HepG2 (cell line): ENCODE results near the gene GNB1. TPM values are rescaled to one million over a fixed set of nuclear protein-coding genes. Genes with fewer than 3 reads are reported as not detected.
"Not testable (repeated sequence)": the region's sequence is repeated elsewhere in the genome, so short reads cannot be mapped to it uniquely, and the experiment has no call there.

Experiments used
- FOXK2 ChIP-seq: fragments of 450-650 bp; IDR thresholded peaks from 2 replicates; pipeline ENCODE4 v1.6.1; 2016
- GABPA ChIP-seq, 2 experiments: IDR thresholded peaks; 2 replicates each; pipeline ENCODE4 v1.6.1; 2011 to 2016; ENCODE audit warnings: low read depth in 2 of 2, low read length in 1 of 2, missing biosample characterization in 1 of 2, missing genetic modification characterization in 1 of 2
- GABPB1 ChIP-seq: IDR thresholded peaks from 2 replicates; pipeline ENCODE4 v1.6.1; 2016; ENCODE audit warnings: mild to moderate bottlenecking, missing genetic modification reagents, moderate library complexity, missing compliant biosample characterization
- IKZF5 ChIP-seq: IDR thresholded peaks from 2 replicates; pipeline ENCODE4 v1.6.1; 2018; ENCODE audit warnings: missing genetic modification reagents, mild to moderate bottlenecking, missing compliant biosample characterization
- MED1 ChIP-seq: sonication (generic); formaldehyde crosslinking; IDR thresholded peaks from 2 replicates; pipeline ENCODE4 v1.4.0; 2020; ENCODE audit warnings: missing genetic modification reagents
- NAIF1 ChIP-seq: sonication (generic); formaldehyde crosslinking; IDR thresholded peaks from 2 replicates; pipeline ENCODE4 v1.5.0; 2020; ENCODE audit warnings: mild to moderate bottlenecking, missing genetic modification reagents, borderline replicate concordance
- PCBP1 ChIP-seq: fragments of 200-400 bp; formaldehyde crosslinking; IDR thresholded peaks from 2 replicates; pipeline ENCODE4 v1.6.1; 2017; ENCODE audit warnings: mild to moderate bottlenecking, low read depth, low read length, borderline replicate concordance
- POLR2G ChIP-seq: fragments of 200-400 bp; formaldehyde crosslinking; IDR thresholded peaks from 2 replicates; pipeline ENCODE4 v1.6.1; 2018; ENCODE audit warnings: mild to moderate bottlenecking, low read depth, low read length, moderate library complexity
- RAD21 ChIP-seq: fragments of 450-650 bp; formaldehyde crosslinking; IDR thresholded peaks from 2 replicates; pipeline ENCODE4 v1.5.0; 2020; ENCODE audit warnings: mild to moderate bottlenecking
- RBFOX2 ChIP-seq: fragments of 200-400 bp; formaldehyde crosslinking; IDR thresholded peaks from 2 replicates; pipeline ENCODE4 v1.6.1; 2017; ENCODE audit warnings: low read depth, mild to moderate bottlenecking, low read length
- SP1 ChIP-seq, 2 experiments: fragments of 450-650 bp in 1 of 2; sonication (generic) in 1 of 2; formaldehyde crosslinking in 1 of 2; IDR thresholded peaks; 2 replicates each; pipeline versions ENCODE4 v1.4.0 to v1.6.1; 2016 to 2020; ENCODE audit warnings: missing genetic modification reagents in 1 of 2
- TARDBP ChIP-seq: sonication (generic); formaldehyde crosslinking; IDR thresholded peaks from 2 replicates; pipeline ENCODE4 v1.8.0; 2022; ENCODE audit warnings: mild to moderate bottlenecking, missing genetic modification reagents
- THAP11 ChIP-seq: IDR thresholded peaks from 2 replicates; pipeline ENCODE4 v1.6.1; 2016; ENCODE audit warnings: missing biosample characterization, missing genetic modification reagents
- UBTF ChIP-seq: sonication (generic); formaldehyde crosslinking; IDR thresholded peaks from 2 replicates; pipeline ENCODE4 v1.4.0; 2020; ENCODE audit warnings: mild to moderate bottlenecking, missing genetic modification reagents
- ZBTB33 ChIP-seq: sonication (generic); formaldehyde crosslinking; IDR thresholded peaks from 2 replicates; pipeline ENCODE4 v1.4.0; 2020; ENCODE audit warnings: missing genetic modification reagents
- ZGPAT ChIP-seq: IDR thresholded peaks from 2 replicates; pipeline ENCODE4 v1.6.1; 2016; ENCODE audit warnings: mild to moderate bottlenecking
- ZNF768 ChIP-seq: sonication (generic); formaldehyde crosslinking; IDR thresholded peaks from 2 replicates; pipeline ENCODE4 v1.4.0; 2020; ENCODE audit warnings: missing genetic modification reagents
- ZSCAN9 ChIP-seq: IDR thresholded peaks from 2 replicates; pipeline ENCODE4 v1.6.1; 2016; ENCODE audit warnings: borderline replicate concordance
- polyA plus RNA-seq, 8 experiments: library from polyadenylated mRNA; depleted of rRNA in 3 of 8; stranded (reverse) in 7 of 8; unstranded in 1 of 8; fragments of >200 nt; fragmentation: Illumina TruSeq in 4 of 8; extraction: Trizol in 4 of 8; gene quantifications; 2 replicates each; pipeline versions ENCODE4 v1.2.1 to v1.2.3, GENCODE V29; 2011 to 2016; ENCODE audit warnings: low read depth in 4 of 8, missing spikeins in 1 of 8, mixed read lengths in 1 of 8; ENCODE audit not compliant: insufficient read depth in 1 of 8
- total RNA-seq, 5 experiments: library from RNA; depleted of rRNA; stranded (reverse); fragments of >200 nt; fragmentation: Illumina TruSeq; extraction: Trizol; gene quantifications; 2 replicates each; pipeline ENCODE4 v1.2.3, GENCODE V29; 2016; ENCODE audit warnings: low read depth in 1 of 5
- TF ChIP-seq, protein P1 (sequence below): sonication (generic); formaldehyde crosslinking; IDR thresholded peaks from 2 replicates; pipeline ENCODE4 v1.5.0; 2020; ENCODE audit warnings: mild to moderate bottlenecking, missing genetic modification reagents

The GNB1 gene
- total and polyA plus RNA-seq, 2 of the 13 experiments (the other 11 are each of a cell fraction or from before 2014, with no cell fraction given), result 66.2 to 327 TPM

- TF ChIP-seq NAIF1 (CRISPR knock-in tag), result peak; percentile 92
- peak; percentile 37; the same call in 1 of the 2 replicates for TF ChIP-seq SP1 (IDR thresholded peaks at IDR 0.05)
- TF ChIP-seq SP1 (CRISPR knock-in tag; IDR thresholded peaks at IDR 0.05), result peak; percentile 65; the same call in 1 of the 2 replicates
- TF ChIP-seq ZBTB33 (CRISPR knock-in tag), result peak; percentile 58; the same call in 1 of the 2 replicates
- TF ChIP-seq THAP11 (CRISPR knock-in tag), result peak; percentile 68
- TF ChIP-seq ZGPAT (CRISPR knock-in tag), result peak; percentile 28; the same call in 1 of the 2 replicates
- TF ChIP-seq RBFOX2, result peak; percentile 61; the same call in 1 of the 2 replicates
- peak; percentile 22; the same call in 1 of the 2 replicates for TF ChIP-seq MED1 (CRISPR knock-in tag)
- TF ChIP-seq, protein P1, sequence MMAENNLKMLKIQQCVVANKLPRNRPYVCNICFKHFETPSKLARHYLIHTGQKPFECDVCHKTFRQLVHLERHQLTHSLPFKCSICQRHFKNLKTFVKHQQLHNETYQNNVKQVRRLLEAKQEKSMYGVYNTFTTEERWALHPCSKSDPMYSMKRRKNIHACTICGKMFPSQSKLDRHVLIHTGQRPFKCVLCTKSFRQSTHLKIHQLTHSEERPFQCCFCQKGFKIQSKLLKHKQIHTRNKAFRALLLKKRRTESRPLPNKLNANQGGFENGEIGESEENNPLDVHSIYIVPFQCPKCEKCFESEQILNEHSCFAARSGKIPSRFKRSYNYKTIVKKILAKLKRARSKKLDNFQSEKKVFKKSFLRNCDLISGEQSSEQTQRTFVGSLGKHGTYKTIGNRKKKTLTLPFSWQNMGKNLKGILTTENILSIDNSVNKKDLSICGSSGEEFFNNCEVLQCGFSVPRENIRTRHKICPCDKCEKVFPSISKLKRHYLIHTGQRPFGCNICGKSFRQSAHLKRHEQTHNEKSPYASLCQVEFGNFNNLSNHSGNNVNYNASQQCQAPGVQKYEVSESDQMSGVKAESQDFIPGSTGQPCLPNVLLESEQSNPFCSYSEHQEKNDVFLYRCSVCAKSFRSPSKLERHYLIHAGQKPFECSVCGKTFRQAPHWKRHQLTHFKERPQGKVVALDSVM (CRISPR knock-in tag), result peak; percentile 71; the same call in 1 of the 2 replicates
- TF ChIP-seq GABPA (IDR thresholded peaks at IDR 0.05; ENCODE audit: low read depth, low read length), result not testable (repeated sequence)
- peak; percentile 48; the same call in 1 of the 2 replicates for TF ChIP-seq GABPA (CRISPR knock-in tag; IDR thresholded peaks at IDR 0.05; ENCODE audit: low read depth)
- peak; percentile 80 for TF ChIP-seq GABPB1 (CRISPR knock-in tag)
- TF ChIP-seq PCBP1, result 0 out of 2 replicates have a peak, but pooled peaks have one; percentile 43
- peak; percentile 45; the same call in 1 of the 2 replicates for TF ChIP-seq UBTF
- peak; percentile 75; the same call in 1 of the 2 replicates for TF ChIP-seq ZSCAN9 (CRISPR knock-in tag)
- TF ChIP-seq ZNF768 (CRISPR knock-in tag), result 0 out of 2 replicates have a peak, but pooled peaks have one; percentile 13
- TF ChIP-seq POLR2G, result peak; percentile 53
- peak; percentile 61 for TF ChIP-seq RAD21 (CRISPR knock-in tag)
- peak; percentile 56; the same call in 1 of the 2 replicates for TF ChIP-seq IKZF5 (CRISPR knock-in tag)
- peak; percentile 44; the same call in 1 of the 2 replicates for TF ChIP-seq TARDBP
- peak; percentile 99 for TF ChIP-seq FOXK2
Measured at GRCh38 chr1:1745651-1746565, 145.0 kb downstream of the GNB1 start (continued).
